ENCODE measurements around the gene OR1M1. TPM values are rescaled to one million over a fixed set of nuclear protein-coding genes. Genes with fewer than 3 reads are reported as not detected.

Gene OR1M1
- total RNA-seq (not detected), polyA plus RNA-seq (not detected)
- long read RNA-seq, donor 1, result 0 reads
- long read RNA-seq, donor 2, result 0 reads
- long read RNA-seq, donor 3, result 0 reads
- long read RNA-seq, donor 4, result 0 reads
- long read RNA-seq, donor 5, result 0 reads
- long read RNA-seq, donor 6, result 0 reads
- long read RNA-seq, donor 7, result 0 reads
- long read RNA-seq, donor 8, result 0 reads
- long read RNA-seq, donor 9, partial matches to known transcripts, result 0 of 1 reads
- long read RNA-seq, donor 9, other reads (novel, unspliced or antisense), result 0 of 1 reads
- long read RNA-seq, donor 10, result 0 reads

GRCh38 chr19:9086761-9087160 is at the start of gene OR1M1:
Gene OR1M1 (plus strand): TSS chr19:9087061. CDS start chr19:9093245, 6,184 bp downstream.
- Histone ChIP-seq H3K9me3 (no peaks in the 10 kb centered on the region), H3K27ac (no peak within 1 kb of the TSS), H3K36me3 (no peaks in the 10 kb centered on the region), H3K27me3 (peaks cover 0 to 22% (median 0%) of the 10 kb centered on the region in 3 donors), H3K4me1 (no peaks in the 10 kb centered on the region), H3K4me3 (no peak within 1 kb of the TSS)
- 29 to 58% (median 50%) methylated on average over 2 of the region's 2 CpGs for WGBS, 5 donors
- TF ChIP-seq POLR2A (IDR thresholded peaks at IDR 0.05) (no peak), CTCF (IDR thresholded peaks at IDR 0.05) (no peak), EP300 (IDR thresholded peaks at IDR 0.05) (no peak), POLR2AphosphoS5 (IDR thresholded peaks at IDR 0.05) (no peak)
- no peak for DNase-seq
- intact Hi-C loops (cut with DNase I; ENCODE audit: low total_unique reads), result no loop called here

- 77 to 87% (median 78%) methylated on average over 8 of the region's 8 CpGs for WGBS, 5 donors
- no peak for TF ChIP-seq CTCF (IDR thresholded peaks at IDR 0.05)
- no peak for TF ChIP-seq POLR2AphosphoS5 (IDR thresholded peaks at IDR 0.05)
- TF ChIP-seq EP300 (IDR thresholded peaks at IDR 0.05), result no peak
- no peak for TF ChIP-seq POLR2A (IDR thresholded peaks at IDR 0.05)
Measured at GRCh38 chr19:9037400-9038062, 49.3 kb upstream of the OR1M1 start.

GRCh38 chr19:9039728-9040127 is 47.1 kb upstream of the OR1M1 start:
- TF ChIP-seq POLR2A (IDR thresholded peaks at IDR 0.05), result no peak
- no peak for TF ChIP-seq EP300 (IDR thresholded peaks at IDR 0.05)
- TF ChIP-seq CTCF (IDR thresholded peaks at IDR 0.05), result no peak
- no peak for TF ChIP-seq POLR2AphosphoS5 (IDR thresholded peaks at IDR 0.05)
- Histone ChIP-seq H3K27ac (no peak overlapping the region), H3K36me3 (no peaks in the 10 kb centered on the region), H3K27me3 (peaks cover 0 to 13% (median 0%) of the 10 kb centered on the region in 3 donors), H3K4me1 (no peaks in the 10 kb centered on the region), H3K9me3 (no peaks in the 10 kb centered on the region), H3K4me3 (no peak overlapping the region)
- no peak for DNase-seq
- intact Hi-C loops (cut with DNase I; ENCODE audit: low total_unique reads), result no loop called here
- 54 to 76% (median 63%) methylated on average over 5 of the region's 5 CpGs for WGBS, 5 donors

More at GRCh38 chr19:9037400-9038062, 49.3 kb upstream of the OR1M1 start:
- H3K9me3 ChIP-seq, result no peaks in the 10 kb centered on the region
- no peak for DNase-seq
- peaks cover 0 to 11% (median 0%) of the 10 kb centered on the region in 3 donors for H3K27me3 ChIP-seq
- H3K4me1 ChIP-seq, result no peaks in the 10 kb centered on the region
- intact Hi-C loops (cut with DNase I; ENCODE audit: low total_unique reads), result no loop called here
- no peak overlapping the region for H3K27ac ChIP-seq
- no peak overlapping the region for H3K4me3 ChIP-seq
- H3K36me3 ChIP-seq, result no peaks in the 10 kb centered on the region

GRCh38 chr19:9040131-9040530 is 46.7 kb upstream of the OR1M1 start:
- Histone ChIP-seq H3K9me3 (no peaks in the 10 kb centered on the region), H3K4me1 (no peaks in the 10 kb centered on the region), H3K27me3 (peaks cover 0 to 13% (median 0%) of the 10 kb centered on the region in 3 donors), H3K27ac (no peak overlapping the region), H3K4me3 (no peak overlapping the region), H3K36me3 (no peaks in the 10 kb centered on the region)
- no peak for TF ChIP-seq POLR2A (IDR thresholded peaks at IDR 0.05)
- no peak for TF ChIP-seq CTCF (IDR thresholded peaks at IDR 0.05)
- TF ChIP-seq POLR2AphosphoS5 (IDR thresholded peaks at IDR 0.05), result no peak
- no peak for TF ChIP-seq EP300 (IDR thresholded peaks at IDR 0.05)
- WGBS, 5 donors, result 61 to 73% (median 66%) methylated on average over 9 of the region's 9 CpGs
- intact Hi-C loops (cut with DNase I; ENCODE audit: low total_unique reads), result no loop called here
- no peak for DNase-seq

Measured in stomach (tissue), 19 donors.